ENCODE results near the gene PPFIA1.

PPFIA1 gene

GRCh38 chr11:70418130-70418529, 147.6 kb downstream of the PPFIA1 start:
- H3K18ac ChIP-seq (ENCODE audit: low read length), result peak overlapping the region; percentile 7
- no peak overlapping the region for H2BK120ac ChIP-seq (ENCODE audit: insufficient read depth, low read length, poor library complexity)
- no peak overlapping the region for H4K91ac ChIP-seq (ENCODE audit: low read depth, low read length)
- no CpG with 5 or more reads among the region's 12 CpGs for WGBS (ENCODE audit: extremely low coverage, insufficient coverage, insufficient read length)
- no peak overlapping the region for H3K9ac ChIP-seq (ENCODE audit: low read length)
- no peak overlapping the region for H2BK12ac ChIP-seq (ENCODE audit: low read length)
- H3K27me3 ChIP-seq (ENCODE audit: insufficient read depth, low read length), result no peaks in the 10 kb centered on the region
- H2BK5ac ChIP-seq (ENCODE audit: low read depth, low read length, poor library complexity), result no peak overlapping the region
- H3K9me3 ChIP-seq (ENCODE audit: insufficient read depth, low read depth, low read length), result no peaks in the 10 kb centered on the region
- H3K79me1 ChIP-seq (ENCODE audit: low read length), result no peaks in the 10 kb centered on the region
- no peak overlapping the region for H3K4ac ChIP-seq (ENCODE audit: low read depth, low read length)
- H3K79me2 ChIP-seq (ENCODE audit: control insufficient read depth, insufficient read depth, low read length, poor library complexity), result no peaks in the 10 kb centered on the region
- H3K4me1 ChIP-seq (ENCODE audit: control insufficient read depth in 1 of 2, insufficient read depth in 2 of 2, low read length in 2 of 2), result no peaks in the 10 kb centered on the region
- H4K12ac ChIP-seq (ENCODE audit: low read depth, low read length), result no peak overlapping the region
- H3K4me3 ChIP-seq (ENCODE audit: low read depth, low read length), result no peak overlapping the region
- H2AK5ac ChIP-seq (ENCODE audit: low read length), result no peak overlapping the region
- H4K8ac ChIP-seq (ENCODE audit: low read depth, low read length), result no peak overlapping the region
- peaks cover 85 to 89% of the 10 kb centered on the region in 2 experiments for H3K36me3 ChIP-seq (ENCODE audit: control insufficient read depth in 1 of 2, insufficient read depth in 2 of 2, low read length in 2 of 2)
- no peak overlapping the region for H3K14ac ChIP-seq (ENCODE audit: low read length)
- no peak overlapping the region for H3K4me2 ChIP-seq (ENCODE audit: low read length)
- H3K23ac ChIP-seq (ENCODE audit: low read length), result no peak overlapping the region
- H2AFZ ChIP-seq (ENCODE audit: insufficient read depth, low read length, poor library complexity), result no peak overlapping the region
- no peak overlapping the region for H3K27ac ChIP-seq (ENCODE audit: low read depth, low read length)
- no peak for DNase-seq

- no peaks in the 10 kb centered on the region for H3K79me1 ChIP-seq (ENCODE audit: low read length)
- no peak overlapping the region for H4K91ac ChIP-seq (ENCODE audit: low read depth, low read length)
- H3K4me3 ChIP-seq (ENCODE audit: low read depth, low read length), result no peak overlapping the region
- H3K23ac ChIP-seq (ENCODE audit: low read length), result no peak overlapping the region
- WGBS (ENCODE audit: extremely low coverage, insufficient coverage, insufficient read length), result no CpG with 5 or more reads among the region's 17 CpGs
- H2BK5ac ChIP-seq (ENCODE audit: low read depth, low read length, poor library complexity), result no peak overlapping the region
- no peak overlapping the region for H3K27ac ChIP-seq (ENCODE audit: low read depth, low read length)
- no peak overlapping the region for H2AK5ac ChIP-seq (ENCODE audit: low read length)
- peaks cover 87 to 91% of the 10 kb centered on the region in 2 experiments for H3K36me3 ChIP-seq (ENCODE audit: control insufficient read depth in 1 of 2, insufficient read depth in 2 of 2, low read length in 2 of 2)
- H4K12ac ChIP-seq (ENCODE audit: low read depth, low read length), result no peak overlapping the region
- no peak overlapping the region for H2BK12ac ChIP-seq (ENCODE audit: low read length)
- H3K9ac ChIP-seq (ENCODE audit: low read length), result no peak overlapping the region
- no peak overlapping the region for H3K18ac ChIP-seq (ENCODE audit: low read length)
- no peak for DNase-seq
- no peaks in the 10 kb centered on the region for H3K9me3 ChIP-seq (ENCODE audit: insufficient read depth, low read depth, low read length)
- H3K4ac ChIP-seq (ENCODE audit: low read depth, low read length), result no peak overlapping the region
- H3K4me1 ChIP-seq (ENCODE audit: control insufficient read depth in 1 of 2, insufficient read depth in 2 of 2, low read length in 2 of 2), result no peaks in the 10 kb centered on the region
- H2BK120ac ChIP-seq (ENCODE audit: insufficient read depth, low read length, poor library complexity), result no peak overlapping the region
- no peak overlapping the region for H3K4me2 ChIP-seq (ENCODE audit: low read length)
- no peaks in the 10 kb centered on the region for H3K27me3 ChIP-seq (ENCODE audit: insufficient read depth, low read length)
- H3K14ac ChIP-seq (ENCODE audit: low read length), result no peak overlapping the region
- H2AFZ ChIP-seq (ENCODE audit: insufficient read depth, low read length, poor library complexity), result no peak overlapping the region
- H3K79me2 ChIP-seq (ENCODE audit: control insufficient read depth, insufficient read depth, low read length, poor library complexity), result no peaks in the 10 kb centered on the region
- H4K8ac ChIP-seq (ENCODE audit: low read depth, low read length), result no peak overlapping the region
Observed at GRCh38 chr11:70419307-70420007, 149.0 kb downstream of the PPFIA1 start.

GRCh38 chr11:70420008-70420464, 149.5 kb downstream of the PPFIA1 start:
- Histone ChIP-seq H3K36me3 (ENCODE audit: control insufficient read depth in 1 of 2, insufficient read depth in 2 of 2, low read length in 2 of 2) (peaks cover 87 to 91% of the 10 kb centered on the region in 2 experiments), H3K27ac (ENCODE audit: low read depth, low read length) (no peak overlapping the region), H3K23ac (ENCODE audit: low read length) (no peak overlapping the region), H3K9ac (ENCODE audit: low read length) (no peak overlapping the region), H2BK12ac (ENCODE audit: low read length) (no peak overlapping the region), H3K4me1 (ENCODE audit: control insufficient read depth in 1 of 2, insufficient read depth in 2 of 2, low read length in 2 of 2) (no peaks in the 10 kb centered on the region), H3K27me3 (ENCODE audit: insufficient read depth, low read length) (no peaks in the 10 kb centered on the region), H2AK5ac (ENCODE audit: low read length) (no peak overlapping the region), H2AFZ (ENCODE audit: insufficient read depth, low read length, poor library complexity) (no peak overlapping the region), H3K79me1 (ENCODE audit: low read length) (no peaks in the 10 kb centered on the region), H3K9me3 (ENCODE audit: insufficient read depth, low read depth, low read length) (no peaks in the 10 kb centered on the region), H3K4me3 (ENCODE audit: low read depth, low read length) (no peak overlapping the region), H3K14ac (ENCODE audit: low read length) (no peak overlapping the region), H3K79me2 (ENCODE audit: control insufficient read depth, insufficient read depth, low read length, poor library complexity) (no peaks in the 10 kb centered on the region), H3K18ac (ENCODE audit: low read length) (no peak overlapping the region), H4K8ac (ENCODE audit: low read depth, low read length) (no peak overlapping the region), H3K4ac (ENCODE audit: low read depth, low read length) (no peak overlapping the region), H2BK5ac (ENCODE audit: low read depth, low read length, poor library complexity) (no peak overlapping the region), H4K91ac (ENCODE audit: low read depth, low read length) (no peak overlapping the region), H4K12ac (ENCODE audit: low read depth, low read length) (no peak overlapping the region), H3K4me2 (ENCODE audit: low read length) (no peak overlapping the region), H2BK120ac (ENCODE audit: insufficient read depth, low read length, poor library complexity) (no peak overlapping the region)
- no peak for DNase-seq
- WGBS (ENCODE audit: extremely low coverage, insufficient coverage, insufficient read length), result no CpG with 5 or more reads among the region's 14 CpGs

- no peak overlapping the region for H3K9ac ChIP-seq (ENCODE audit: low read length)
- H4K12ac ChIP-seq (ENCODE audit: low read depth, low read length), result no peak overlapping the region
- no peak overlapping the region for H2AFZ ChIP-seq (ENCODE audit: insufficient read depth, low read length, poor library complexity)
- WGBS (ENCODE audit: extremely low coverage, insufficient coverage, insufficient read length), result no CpG with 5 or more reads among the region's 9 CpGs
- no peaks in the 10 kb centered on the region for H3K27me3 ChIP-seq (ENCODE audit: insufficient read depth, low read length)
- H3K79me1 ChIP-seq (ENCODE audit: low read length), result no peaks in the 10 kb centered on the region
- no peak for DNase-seq
- peaks cover 87 to 91% of the 10 kb centered on the region in 2 experiments for H3K36me3 ChIP-seq (ENCODE audit: control insufficient read depth in 1 of 2, insufficient read depth in 2 of 2, low read length in 2 of 2)
- H3K79me2 ChIP-seq (ENCODE audit: control insufficient read depth, insufficient read depth, low read length, poor library complexity), result no peaks in the 10 kb centered on the region
- no peak overlapping the region for H2AK5ac ChIP-seq (ENCODE audit: low read length)
- H3K27ac ChIP-seq (ENCODE audit: low read depth, low read length), result no peak overlapping the region
- H2BK120ac ChIP-seq (ENCODE audit: insufficient read depth, low read length, poor library complexity), result no peak overlapping the region
- H3K4me1 ChIP-seq (ENCODE audit: control insufficient read depth in 1 of 2, insufficient read depth in 2 of 2, low read length in 2 of 2), result no peaks in the 10 kb centered on the region
- H3K4me2 ChIP-seq (ENCODE audit: low read length), result no peak overlapping the region
- no peak overlapping the region for H4K91ac ChIP-seq (ENCODE audit: low read depth, low read length)
- no peak overlapping the region for H2BK12ac ChIP-seq (ENCODE audit: low read length)
- no peak overlapping the region for H4K8ac ChIP-seq (ENCODE audit: low read depth, low read length)
- H3K18ac ChIP-seq (ENCODE audit: low read length), result no peak overlapping the region
- H2BK5ac ChIP-seq (ENCODE audit: low read depth, low read length, poor library complexity), result no peak overlapping the region
- no peak overlapping the region for H3K4ac ChIP-seq (ENCODE audit: low read depth, low read length)
- no peak overlapping the region for H3K23ac ChIP-seq (ENCODE audit: low read length)
- no peaks in the 10 kb centered on the region for H3K9me3 ChIP-seq (ENCODE audit: insufficient read depth, low read depth, low read length)
- no peak overlapping the region for H3K4me3 ChIP-seq (ENCODE audit: low read depth, low read length)
- no peak overlapping the region for H3K14ac ChIP-seq (ENCODE audit: low read length)
Observed at GRCh38 chr11:70420496-70420895, 150.0 kb downstream of the PPFIA1 start.

Measured in trophoblast cell (in vitro differentiated cells and primary cell).